Measurements from ENCODE around the gene PRR23A.

PRR23A gene

DNA sequence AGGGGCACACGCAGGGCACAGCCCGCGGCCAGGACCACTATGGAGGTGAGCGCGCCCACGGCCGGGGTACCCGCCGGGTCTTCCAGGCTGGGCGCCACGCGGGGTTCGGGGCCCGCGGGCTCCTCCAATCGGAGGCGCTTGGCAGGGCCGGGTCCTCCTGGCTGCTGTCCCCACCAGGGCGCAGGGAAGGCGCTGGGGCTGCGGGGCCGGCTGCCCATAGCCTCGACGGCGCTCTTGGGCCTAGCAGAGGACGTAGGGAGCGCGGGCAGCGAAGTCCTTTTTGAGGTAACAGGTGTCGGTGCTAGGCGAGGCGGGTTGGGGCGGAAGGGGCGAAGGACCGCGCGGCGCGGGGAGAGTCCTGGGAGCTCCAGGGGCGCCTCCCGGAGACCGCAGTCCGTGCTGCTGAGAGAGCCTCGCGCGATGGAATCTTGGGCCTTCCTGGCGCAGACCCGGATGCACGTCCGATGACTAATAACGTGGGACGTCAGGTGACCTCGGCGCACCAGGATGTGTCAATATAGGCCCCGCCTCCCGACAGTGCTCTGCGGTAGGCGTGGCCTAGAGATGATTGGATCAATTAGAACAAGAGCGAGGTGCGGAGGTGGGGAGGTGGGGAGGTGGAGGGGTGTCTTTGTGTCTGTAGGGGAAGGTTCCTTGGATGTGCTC lies at the start of gene PRR23A:
Gene PRR23A, minus strand, starts transcription at position 218 of the 666 bp plus-strand sequence. Its CDS starts 0 bp downstream, at position 218.
- FAIRE-seq: no peak
- TF ChIP-seq, protein P1, sequence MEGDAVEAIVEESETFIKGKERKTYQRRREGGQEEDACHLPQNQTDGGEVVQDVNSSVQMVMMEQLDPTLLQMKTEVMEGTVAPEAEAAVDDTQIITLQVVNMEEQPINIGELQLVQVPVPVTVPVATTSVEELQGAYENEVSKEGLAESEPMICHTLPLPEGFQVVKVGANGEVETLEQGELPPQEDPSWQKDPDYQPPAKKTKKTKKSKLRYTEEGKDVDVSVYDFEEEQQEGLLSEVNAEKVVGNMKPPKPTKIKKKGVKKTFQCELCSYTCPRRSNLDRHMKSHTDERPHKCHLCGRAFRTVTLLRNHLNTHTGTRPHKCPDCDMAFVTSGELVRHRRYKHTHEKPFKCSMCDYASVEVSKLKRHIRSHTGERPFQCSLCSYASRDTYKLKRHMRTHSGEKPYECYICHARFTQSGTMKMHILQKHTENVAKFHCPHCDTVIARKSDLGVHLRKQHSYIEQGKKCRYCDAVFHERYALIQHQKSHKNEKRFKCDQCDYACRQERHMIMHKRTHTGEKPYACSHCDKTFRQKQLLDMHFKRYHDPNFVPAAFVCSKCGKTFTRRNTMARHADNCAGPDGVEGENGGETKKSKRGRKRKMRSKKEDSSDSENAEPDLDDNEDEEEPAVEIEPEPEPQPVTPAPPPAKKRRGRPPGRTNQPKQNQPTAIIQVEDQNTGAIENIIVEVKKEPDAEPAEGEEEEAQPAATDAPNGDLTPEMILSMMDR (IDR thresholded peaks at IDR 0.05; ENCODE audit: insufficient read depth, missing control alignments): no peak
- DNase-seq (ENCODE audit: insufficient read length, low spot score): no peak

DNA sequence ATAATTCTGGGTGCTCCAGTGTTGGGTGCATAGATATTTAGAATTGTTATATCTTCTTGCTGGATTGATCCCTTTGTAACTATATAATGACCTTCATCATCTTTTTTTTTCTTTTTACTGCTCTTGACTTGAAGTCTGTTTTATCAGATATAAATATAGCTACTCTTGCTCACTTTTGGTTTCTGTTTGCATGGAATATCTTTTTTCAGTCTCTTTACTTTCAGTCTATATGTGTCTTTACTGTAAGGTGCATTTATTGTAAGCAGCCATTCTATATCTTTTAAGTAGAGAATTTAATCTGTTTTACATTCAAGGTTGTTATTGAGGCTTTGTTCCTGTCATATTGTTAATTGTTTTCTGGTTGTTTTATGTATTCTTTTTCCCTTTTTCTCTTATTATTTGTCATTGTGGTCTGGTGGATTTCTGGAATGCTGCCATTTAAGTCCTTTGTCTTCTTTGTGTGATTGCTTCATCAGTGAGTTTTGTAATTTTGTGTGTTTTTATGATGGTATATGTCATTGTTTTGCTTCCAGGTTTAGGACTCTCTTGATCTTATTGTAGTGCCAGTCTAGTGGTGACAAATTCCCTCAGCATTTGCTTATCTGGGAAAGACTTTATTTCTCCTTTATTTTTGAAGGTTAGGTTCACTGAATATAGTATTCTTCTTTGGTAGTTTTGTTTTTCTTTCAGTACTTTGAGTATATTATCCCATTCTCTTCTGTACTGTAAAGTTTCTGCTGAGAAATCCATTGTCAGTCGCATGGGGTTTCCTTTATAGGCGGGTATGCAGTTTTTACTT lies 46.9 kb upstream of the PRR23A start:
- DNase-seq (ENCODE audit: insufficient read length, low spot score) (no peak), FAIRE-seq (no peak)
- TF ChIP-seq, protein P1 (IDR thresholded peaks at IDR 0.05; ENCODE audit: insufficient read depth, missing control alignments): no peak

- FAIRE-seq (no peak), DNase-seq (ENCODE audit: insufficient read length, low spot score) (no peak)
- TF ChIP-seq, protein P1 (IDR thresholded peaks at IDR 0.05; ENCODE audit: insufficient read depth, missing control alignments): no peak
Observed at GRCh38 chr3:139044366-139045210, 38.5 kb upstream of the PRR23A start, which contains the start of gene PRR23C. TSS of gene PRR23C (minus strand) at chr3:139044892. CDS start at chr3:139044620, 272 bp downstream.

DNA sequence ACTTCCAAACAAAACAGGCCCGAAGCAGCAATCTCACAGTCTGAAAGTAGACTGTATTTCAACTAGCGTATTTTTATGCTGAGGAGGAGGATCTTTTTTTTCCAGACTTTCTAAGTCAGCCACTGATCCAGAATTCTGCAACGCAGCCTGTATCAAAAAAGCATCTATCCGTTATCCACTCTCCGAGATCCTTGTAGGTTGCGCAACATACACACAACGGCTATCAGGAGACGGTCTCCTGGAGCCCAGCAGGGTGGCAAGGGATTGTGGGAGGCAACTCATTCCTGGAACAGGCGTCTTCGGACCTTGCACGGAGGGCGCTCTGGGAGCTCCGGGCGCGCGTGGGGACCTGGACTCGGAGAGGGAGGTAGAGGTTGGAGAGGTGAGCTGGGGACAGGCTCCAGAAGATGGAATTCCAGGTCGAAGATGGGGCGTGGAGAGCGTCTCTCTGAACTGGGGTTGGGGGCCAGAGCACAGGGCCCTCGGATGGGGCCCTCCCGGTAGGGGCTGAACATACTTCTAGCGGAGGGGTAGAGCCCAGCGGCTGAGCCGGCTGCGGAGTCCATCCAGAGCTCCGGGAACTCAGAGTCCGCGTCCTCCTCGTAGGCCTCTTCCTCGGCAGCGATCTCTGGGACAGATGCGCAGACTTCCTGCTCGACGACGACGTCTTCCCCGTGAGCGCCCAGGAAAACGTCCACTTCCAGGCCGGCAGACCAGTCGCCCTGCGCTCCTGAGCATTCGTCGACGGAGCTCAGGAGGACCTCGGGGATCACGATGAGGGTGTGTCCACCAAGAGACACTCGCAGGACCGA lies 37.7 kb upstream of the PRR23A start:
- DNase-seq (ENCODE audit: insufficient read length, low spot score): no peak
- TF ChIP-seq, protein P1 (IDR thresholded peaks at IDR 0.05; ENCODE audit: insufficient read depth, missing control alignments): no peak
- no peak for FAIRE-seq

DNA sequence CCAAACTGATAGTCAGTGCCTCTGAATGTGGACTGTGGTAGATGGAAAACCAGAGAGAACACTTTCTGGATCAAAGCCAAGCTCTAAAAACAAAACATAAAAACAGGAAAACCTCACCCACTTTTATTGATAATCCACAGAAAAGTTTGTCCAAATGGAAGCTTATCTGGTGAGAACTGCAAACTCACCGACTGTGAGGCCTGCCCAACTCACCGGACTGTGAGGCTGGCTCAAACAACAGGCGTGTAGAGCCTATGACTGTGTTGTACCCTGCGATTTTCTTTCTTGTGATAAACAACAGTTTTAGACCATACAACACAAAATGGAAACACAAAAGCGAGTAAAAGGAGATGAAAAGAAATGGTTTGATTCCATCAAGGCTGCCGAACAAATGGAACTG lies 31.4 kb upstream of the PRR23A start:
- no peak for FAIRE-seq

More for the DNA sequence above, 31.4 kb upstream of the PRR23A start:
- no peak for DNase-seq (ENCODE audit: insufficient read length, low spot score)
- TF ChIP-seq, protein P1 (IDR thresholded peaks at IDR 0.05; ENCODE audit: insufficient read depth, missing control alignments): no peak
